H1 (cell line): ENCODE data around the gene CDCP1. TPM values are rescaled to one million over a fixed set of nuclear protein-coding genes. Genes with fewer than 3 reads are reported as not detected.
"Not testable (repeated sequence)": the region's sequence is repeated elsewhere in the genome, so short reads cannot be mapped to it uniquely, and the experiment has no call there.

ENCODE experiments used
- CTCF ChIA-PET: fragments of 300-600 bp; sonication (Branson Sonifier 250); formaldehyde crosslinking; loops from one replicate; lab custom pipeline; 2021; ENCODE audit not compliant: partially characterized antibody; lab: Charles Lee
- POLR2A ChIA-PET: fragments of 300-600 bp; sonication (Branson Sonifier 250); formaldehyde crosslinking; loops from one replicate; lab custom pipeline; 2021; ENCODE audit warnings: inconsistent platforms; ENCODE audit not compliant: partially characterized antibody; lab: Charles Lee
- DNase-seq, 2 experiments: peaks; one replicate each; pipeline versions ENCODE4 v3.0.0 to v3.0.0-alpha.2; 2010 to 2022; ENCODE audit warnings: low spot score in 2 of 2, low read depth in 1 of 2, mixed read lengths in 1 of 2
- FAIRE-seq: peaks from 2 replicates; lab custom pipeline; 2011; peaks lifted over from hg19 to GRCh38; lab: Jason Lieb, UNC
- H2AFZ ChIP-seq: 2 replicates; pipeline ENCODE4 v1.8.1; 2012; ENCODE audit warnings: low read length, inconsistent platforms
- H2AK5ac ChIP-seq: 2 replicates; pipeline ENCODE4 v1.6.1; 2013; ENCODE audit warnings: low read depth, low read length
- H2BK120ac ChIP-seq: replicated peaks from 2 replicates; pipeline ENCODE3; 2013; ENCODE audit warnings: low read depth, low read length, inconsistent platforms
- H2BK12ac ChIP-seq: 2 replicates; pipeline ENCODE4 v1.6.1; 2013; ENCODE audit warnings: low read depth, low read length
- H2BK15ac ChIP-seq: 2 replicates; pipeline ENCODE4 v1.6.1; 2013; ENCODE audit warnings: low read length
- H2BK20ac ChIP-seq: 2 replicates; pipeline ENCODE4 v1.6.1; 2013; ENCODE audit warnings: low read length
- H2BK5ac ChIP-seq: 2 replicates; pipeline ENCODE4 v1.6.1; 2013; ENCODE audit warnings: low read depth, low read length
- H3K14ac ChIP-seq: 2 replicates; pipeline ENCODE4 v1.6.1; 2013; ENCODE audit warnings: inconsistent platforms; ENCODE audit not compliant: insufficient read length
- H3K18ac ChIP-seq: 2 replicates; pipeline ENCODE4 v1.6.1; 2013; ENCODE audit warnings: low read length; ENCODE audit errors: extremely low read depth
- H3K23ac ChIP-seq: 2 replicates; pipeline ENCODE4 v1.6.1; 2013; ENCODE audit warnings: inconsistent platforms; ENCODE audit not compliant: insufficient read length
- H3K23me2 ChIP-seq: 2 replicates; pipeline ENCODE4 v1.6.1; 2013; ENCODE audit warnings: low read depth, low read length
- H3K27ac ChIP-seq: 2 replicates; pipeline ENCODE4 v1.6.1; 2011; ENCODE audit warnings: low read depth, low read length, inconsistent platforms
- H3K27me3 ChIP-seq, 4 experiments: replicated peaks in 1 of 4; 1 replicate in 1 of 4; 2 replicates in 3 of 4; pipeline versions ENCODE4 v1.6.1 to v1.8.1; 2011 to 2013; ENCODE audit warnings: low read length in 3 of 4, mild to moderate bottlenecking in 3 of 4, inconsistent platforms in 2 of 4, mixed read lengths in 2 of 4, moderate library complexity in 1 of 4; ENCODE audit not compliant: control insufficient read depth in 3 of 4, insufficient read depth in 3 of 4; ENCODE audit errors: extremely low read depth in 1 of 4
- H3K36me3 ChIP-seq, 4 experiments: 2 replicates each; pipeline versions ENCODE4 v1.6.1 to v1.8.1; 2011 to 2013; ENCODE audit warnings: mild to moderate bottlenecking in 4 of 4, low read length in 3 of 4, moderate library complexity in 2 of 4, control low read depth in 1 of 4, inconsistent platforms in 1 of 4; ENCODE audit not compliant: insufficient read depth in 4 of 4, control insufficient read depth in 2 of 4
- H3K4ac ChIP-seq: replicated peaks from 2 replicates; pipeline ENCODE3; 2013; ENCODE audit warnings: low read length, low read depth, mixed read lengths, inconsistent platforms; ENCODE audit not compliant: insufficient read length
- H3K4me1 ChIP-seq, 4 experiments: replicated peaks in 1 of 4; 1 replicate in 1 of 4; 2 replicates in 3 of 4; pipeline versions ENCODE4 v1.6.1 to v1.8.1; 2011 to 2013; ENCODE audit warnings: low read length in 3 of 4, inconsistent platforms in 2 of 4, mixed read lengths in 1 of 4; ENCODE audit not compliant: insufficient read depth in 4 of 4, control insufficient read depth in 3 of 4
- H3K4me2 ChIP-seq, 2 experiments: 2 replicates each; pipeline versions ENCODE4 v1.6.1 to v1.8.1; 2011 to 2013; ENCODE audit warnings: low read depth in 2 of 2, low read length in 2 of 2, control low read depth in 1 of 2, inconsistent platforms in 1 of 2, mild to moderate bottlenecking in 1 of 2; ENCODE audit not compliant: insufficient read depth in 1 of 2
- H3K4me3 ChIP-seq, 4 experiments: fragments of 200-600, 300-600 bp in 1 of 4; sonication (generic), shearing (Covaris generic), sonication (Bioruptor Twin) in 1 of 4; 2 replicates each; pipeline versions ENCODE4 v1.5.1 to v1.8.1; 2011 to 2016; ENCODE audit warnings: low read length in 4 of 4, low read depth in 3 of 4, control low read depth in 2 of 4, inconsistent platforms in 2 of 4, mild to moderate bottlenecking in 2 of 4, mixed read lengths in 1 of 4, moderate library complexity in 1 of 4; ENCODE audit not compliant: insufficient read depth in 2 of 4; ENCODE audit errors: extremely low read depth in 1 of 4
- H3K56ac ChIP-seq: replicated peaks from 2 replicates; pipeline ENCODE3; 2013; ENCODE audit warnings: low read depth, mild to moderate bottlenecking, mixed read lengths, low read length, inconsistent platforms; ENCODE audit not compliant: insufficient read length
- H3K79me1 ChIP-seq: 2 replicates; pipeline ENCODE4 v1.6.1; 2013; ENCODE audit warnings: low read depth, low read length, control low read depth
- H3K79me2 ChIP-seq, 2 experiments: 2 replicates each; pipeline versions ENCODE4 v1.6.1 to v1.8.1; 2012 to 2013; ENCODE audit warnings: low read length in 2 of 2, mild to moderate bottlenecking in 2 of 2, inconsistent platforms in 1 of 2; ENCODE audit not compliant: insufficient read depth in 2 of 2, control insufficient read depth in 1 of 2
- H3K9ac ChIP-seq, 4 experiments: replicated peaks in 1 of 4; 1 replicate in 1 of 4; 2 replicates in 3 of 4; pipeline versions ENCODE4 v1.6.1 to v1.8.1; 2011 to 2013; ENCODE audit warnings: low read depth in 3 of 4, low read length in 3 of 4, control low read depth in 2 of 4, mild to moderate bottlenecking in 2 of 4, moderate library complexity in 2 of 4, inconsistent platforms in 1 of 4; ENCODE audit errors: extremely low read depth in 1 of 4
- H3K9me3 ChIP-seq, 2 experiments: 2 replicates each; pipeline versions ENCODE4 v1.6.1 to v1.8.1; 2012 to 2013; ENCODE audit warnings: mild to moderate bottlenecking in 2 of 2, moderate library complexity in 2 of 2, control low read depth in 1 of 2, inconsistent platforms in 1 of 2, low read depth in 1 of 2, low read length in 1 of 2, mixed read lengths in 1 of 2; ENCODE audit not compliant: insufficient read depth in 2 of 2
- H4K20me1 ChIP-seq, 2 experiments: replicated peaks in 1 of 2; 2 replicates each; pipeline versions ENCODE3 to v1.8.1; 2011 to 2013; ENCODE audit warnings: inconsistent platforms in 2 of 2, low read length in 2 of 2, mild to moderate bottlenecking in 1 of 2; ENCODE audit not compliant: insufficient read depth in 2 of 2, control insufficient read depth in 1 of 2
- H4K5ac ChIP-seq: 2 replicates; pipeline ENCODE4 v1.6.1; 2013; ENCODE audit warnings: low read length, low read depth, mixed read lengths, inconsistent platforms; ENCODE audit not compliant: insufficient read length
- H4K8ac ChIP-seq: 2 replicates; pipeline ENCODE4 v1.8.0; 2013; ENCODE audit warnings: mild to moderate bottlenecking, moderate library complexity, low read length, inconsistent platforms; ENCODE audit not compliant: insufficient read depth; ENCODE audit errors: extremely low read depth
- H4K91ac ChIP-seq: replicated peaks from 2 replicates; pipeline ENCODE3; 2013; ENCODE audit warnings: low read length, mixed read lengths, inconsistent platforms; ENCODE audit not compliant: insufficient read length
- WGBS, 2 experiments: shearing (Covaris generic) in 1 of 2; methylation state at CpG; one replicate each; pipeline versions ENCODE4 v1.1.6 to v1.1.7; 2013 to 2015; ENCODE audit warnings: low lambda C conversion rate in 2 of 2, mixed read lengths in 2 of 2, inconsistent platforms in 1 of 2, low coverage in 1 of 2, missing lambda C conversion rate in 1 of 2; ENCODE audit not compliant: insufficient replicate concordance in 2 of 2, insufficient coverage in 1 of 2, insufficient read length in 1 of 2; ENCODE audit errors: extremely low coverage in 1 of 2, missing lambda C conversion rate in 1 of 2; 5-methylcytosine and 5-hydroxymethylcytosine counted together
- polyA plus RNA-seq, 7 experiments: library from polyadenylated mRNA; depleted of rRNA in 3 of 7; stranded (reverse) in 5 of 7; unstranded in 2 of 7; fragments of >200 nt in 5 of 7; fragments of 200-250 nt in 2 of 7; gene quantifications; 1 replicate in 5 of 7; 2 replicates in 1 of 7; 4 replicates in 1 of 7; pipeline versions ENCODE4 v1.2.1 to v1.2.3, GENCODE V29; 2011 to 2013; ENCODE audit warnings: missing spikeins in 2 of 7, mixed read lengths in 2 of 7
- total RNA-seq: library from RNA; stranded (reverse); fragmentation: NEBNext Ultra II Directional; extraction: Animal tissue kit (Norgen Biotek cat#: 25700); gene quantifications from 2 replicates; pipeline ENCODE4 v1.2.1, GENCODE V29; 2021

CDCP1 gene
- total and polyA plus RNA-seq, 2 of the 8 experiments (the other 6 are each of a cell fraction or from before 2014, with no cell fraction given), result 10.0 to 23.3 TPM

- H2AK5ac ChIP-seq, FAIRE-seq, DNase-seq, H3K4me2 ChIP-seq, H3K27me3 ChIP-seq, H2BK12ac ChIP-seq, H3K4me3 ChIP-seq, H4K20me1 ChIP-seq, H2BK20ac ChIP-seq, H2AFZ ChIP-seq, CTCF ChIA-PET, H3K79me2 ChIP-seq, H4K5ac ChIP-seq, H3K23ac ChIP-seq, H3K9me3 ChIP-seq, H3K79me1 ChIP-seq, H2BK15ac ChIP-seq, H3K4me1 ChIP-seq, H3K36me3 ChIP-seq, H2BK120ac ChIP-seq, POLR2A ChIA-PET, H4K91ac ChIP-seq, H3K9ac ChIP-seq, H2BK5ac ChIP-seq, H3K14ac ChIP-seq, H3K56ac ChIP-seq, H4K8ac ChIP-seq, H3K18ac ChIP-seq, H3K23me2 ChIP-seq, H3K27ac ChIP-seq, H3K4ac ChIP-seq: not testable (repeated sequence)
- WGBS, 2 experiments, result 78% methylated on average over 1 of the region's 1 CpG; no CpG with 5 or more reads in 1 of the 2 experiments
Observed at GRCh38 chr3:45078256-45078655, 67.9 kb downstream of the CDCP1 start.
